WTC11 (cell line): ENCODE data around the gene PDLIM5. TPM values are rescaled to one million over a fixed set of nuclear protein-coding genes. Genes with fewer than 3 reads are reported as not detected.

Experiments used
- ATAC-seq: fragments of 200-7000 bp; cut with Tn5 transposase; 2 replicates; pipeline ENCODE4 v1.10.0; 2021; ENCODE audit warnings: mild to moderate bottlenecking, moderate library complexity
- CTCF ChIA-PET: fragments of 300-600 bp; sonication (Branson Sonifier 250); formaldehyde crosslinking; loops from one replicate; lab custom pipeline; 2021; ENCODE audit warnings: antibody characterized with exemption; lab: Charles Lee
- POLR2A ChIA-PET: fragments of 350-600 bp; sonication (Branson Sonifier 250); formaldehyde crosslinking; loops from one replicate; lab custom pipeline; 2021; ENCODE audit warnings: antibody characterized with exemption; lab: Charles Lee
- DNase-seq: peaks from one replicate; pipeline ENCODE4 v3.0.0; 2021; ENCODE audit warnings: low spot score
- H3K27ac Mint-ChIP-seq: 2 replicates; pipeline ENCODE4 v1.8.0; 2021; ENCODE audit warnings: mixed read lengths
- H3K27me3 Mint-ChIP-seq: 2 replicates; pipeline ENCODE4 v1.8.0; 2021; ENCODE audit warnings: low read depth, mild to moderate bottlenecking, moderate library complexity, mixed read lengths
- H3K36me3 Mint-ChIP-seq: 2 replicates; pipeline ENCODE4 v1.8.0; 2021; ENCODE audit warnings: mixed read lengths
- H3K4me1 Mint-ChIP-seq: 2 replicates; pipeline ENCODE4 v1.8.0; 2022; ENCODE audit warnings: mixed read lengths
- H3K4me3 Mint-ChIP-seq: 2 replicates; pipeline ENCODE4 v1.8.0; 2021; ENCODE audit warnings: mild to moderate bottlenecking, moderate library complexity, mixed read lengths
- H3K9me3 Mint-ChIP-seq: 2 replicates; pipeline ENCODE4 v1.8.0; 2021; ENCODE audit warnings: mixed read lengths
- AR ChIP-seq: fragments of 250-450 bp; sonication (Bioruptor Pico); IDR thresholded peaks from 2 replicates; pipeline ENCODE4 v1.9.0; 2021; ENCODE audit warnings: mild to moderate bottlenecking
- FOXJ3 ChIP-seq: sonication (generic); formaldehyde crosslinking; IDR thresholded peaks from 2 replicates; pipeline ENCODE4 v1.9.0; 2021; ENCODE audit warnings: missing genetic modification reagents, mild to moderate bottlenecking, borderline replicate concordance
- KAT7 ChIP-seq: sonication (generic); formaldehyde crosslinking; IDR thresholded peaks from 2 replicates; pipeline ENCODE4 v1.8.1; 2023; ENCODE audit warnings: missing genetic modification reagents, mild to moderate bottlenecking, borderline replicate concordance
- MLX ChIP-seq: sonication (generic); formaldehyde crosslinking; IDR thresholded peaks from 2 replicates; pipeline ENCODE4 v1.8.1; 2023; ENCODE audit warnings: mild to moderate bottlenecking, missing genetic modification reagents, moderate library complexity
- RORB ChIP-seq: fragments of 250-450 bp; sonication (Bioruptor Pico); IDR thresholded peaks from 2 replicates; pipeline ENCODE4 v1.9.0; 2021; ENCODE audit warnings: mild to moderate bottlenecking
- SOX15 ChIP-seq: fragments of 250-450 bp; sonication (Bioruptor Pico); IDR thresholded peaks from 2 replicates; pipeline ENCODE4 v1.9.0; 2021; ENCODE audit warnings: mild to moderate bottlenecking
- TEAD1 ChIP-seq: sonication (generic); formaldehyde crosslinking; IDR thresholded peaks from 2 replicates; pipeline ENCODE4 v1.8.0; 2022; ENCODE audit warnings: mild to moderate bottlenecking, missing genetic modification reagents
- ZBTB21 ChIP-seq: sonication (generic); formaldehyde crosslinking; IDR thresholded peaks from 2 replicates; pipeline ENCODE4 v1.8.1; 2023; ENCODE audit warnings: mild to moderate bottlenecking, missing genetic modification reagents, borderline replicate concordance
- ZNF121 ChIP-seq: sonication (generic); formaldehyde crosslinking; IDR thresholded peaks from 2 replicates; pipeline ENCODE4 v1.8.0; 2023; ENCODE audit warnings: missing genetic modification reagents
- ZNF138 ChIP-seq: sonication (generic); formaldehyde crosslinking; conservative IDR thresholded peaks from 2 replicates; pipeline ENCODE4 v1.8.1; 2022; ENCODE audit warnings: mild to moderate bottlenecking, moderate library complexity, missing genetic modification reagents
- ZNF396 ChIP-seq: fragments of 250-450 bp; sonication (Bioruptor Pico); IDR thresholded peaks from 2 replicates; pipeline ENCODE4 v1.8.0; 2021; ENCODE audit warnings: mild to moderate bottlenecking, moderate library complexity, borderline replicate concordance
- total RNA-seq: library from RNA; stranded (reverse); gene quantifications from 3 replicates; pipeline ENCODE4 v1.2.3, GENCODE V29; 2021
- TF ChIP-seq, protein P1 (sequence below): sonication (generic); formaldehyde crosslinking; IDR thresholded peaks from 2 replicates; pipeline ENCODE4 v1.8.1; 2023; ENCODE audit warnings: mild to moderate bottlenecking, missing genetic modification reagents, borderline replicate concordance
- TF ChIP-seq, protein P2 (sequence below): sonication (generic); formaldehyde crosslinking; IDR thresholded peaks from 2 replicates; pipeline ENCODE4 v1.8.1; 2023; ENCODE audit warnings: mild to moderate bottlenecking, moderate library complexity, missing genetic modification reagents

The PDLIM5 gene
- total RNA-seq, 1 experiment from 2014 or later = 51.5 TPM

GRCh38 chr4:94463771-94464170 is 12.0 kb downstream of the PDLIM5 start:
- H3K4me3 Mint-ChIP-seq = no peak overlapping the region
- ChIA-PET CTCF (no interaction called here), POLR2A (no interaction called here)
- ATAC-seq (no peak), DNase-seq (no peak)
- H3K4me1 Mint-ChIP-seq = peaks cover 50% of the 10 kb centered on the region
- H3K27me3 Mint-ChIP-seq = no peaks in the 10 kb centered on the region
- no peaks in the 10 kb centered on the region; the same call in 1 of the 2 replicates for H3K36me3 Mint-ChIP-seq
- H3K27ac Mint-ChIP-seq = no peak overlapping the region; the same call in 1 of the 2 replicates
- TF ChIP-seq KAT7 (CRISPR knock-in tag) (no peak), SOX15 (CRISPR knock-in tag) (no peak), TEAD1 (CRISPR knock-in tag) (no peak), ZBTB21 (CRISPR knock-in tag) (no peak), ZNF121 (no peak)
- TF ChIP-seq, protein P1, sequence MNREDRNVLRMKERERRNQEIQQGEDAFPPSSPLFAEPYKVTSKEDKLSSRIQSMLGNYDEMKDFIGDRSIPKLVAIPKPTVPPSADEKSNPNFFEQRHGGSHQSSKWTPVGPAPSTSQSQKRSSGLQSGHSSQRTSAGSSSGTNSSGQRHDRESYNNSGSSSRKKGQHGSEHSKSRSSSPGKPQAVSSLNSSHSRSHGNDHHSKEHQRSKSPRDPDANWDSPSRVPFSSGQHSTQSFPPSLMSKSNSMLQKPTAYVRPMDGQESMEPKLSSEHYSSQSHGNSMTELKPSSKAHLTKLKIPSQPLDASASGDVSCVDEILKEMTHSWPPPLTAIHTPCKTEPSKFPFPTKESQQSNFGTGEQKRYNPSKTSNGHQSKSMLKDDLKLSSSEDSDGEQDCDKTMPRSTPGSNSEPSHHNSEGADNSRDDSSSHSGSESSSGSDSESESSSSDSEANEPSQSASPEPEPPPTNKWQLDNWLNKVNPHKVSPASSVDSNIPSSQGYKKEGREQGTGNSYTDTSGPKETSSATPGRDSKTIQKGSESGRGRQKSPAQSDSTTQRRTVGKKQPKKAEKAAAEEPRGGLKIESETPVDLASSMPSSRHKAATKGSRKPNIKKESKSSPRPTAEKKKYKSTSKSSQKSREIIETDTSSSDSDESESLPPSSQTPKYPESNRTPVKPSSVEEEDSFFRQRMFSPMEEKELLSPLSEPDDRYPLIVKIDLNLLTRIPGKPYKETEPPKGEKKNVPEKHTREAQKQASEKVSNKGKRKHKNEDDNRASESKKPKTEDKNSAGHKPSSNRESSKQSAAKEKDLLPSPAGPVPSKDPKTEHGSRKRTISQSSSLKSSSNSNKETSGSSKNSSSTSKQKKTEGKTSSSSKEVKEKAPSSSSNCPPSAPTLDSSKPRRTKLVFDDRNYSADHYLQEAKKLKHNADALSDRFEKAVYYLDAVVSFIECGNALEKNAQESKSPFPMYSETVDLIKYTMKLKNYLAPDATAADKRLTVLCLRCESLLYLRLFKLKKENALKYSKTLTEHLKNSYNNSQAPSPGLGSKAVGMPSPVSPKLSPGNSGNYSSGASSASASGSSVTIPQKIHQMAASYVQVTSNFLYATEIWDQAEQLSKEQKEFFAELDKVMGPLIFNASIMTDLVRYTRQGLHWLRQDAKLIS (CRISPR knock-in tag) = no peak
- no peaks in the 10 kb centered on the region for H3K9me3 Mint-ChIP-seq

GRCh38 chr4:94466371-94466770 is 14.6 kb downstream of the PDLIM5 start:
- Mint-ChIP-seq H3K36me3 (peaks cover 17% of the 10 kb centered on the region), H3K4me3 (no peak overlapping the region), H3K4me1 (peaks cover 26% of the 10 kb centered on the region), H3K9me3 (peaks cover 16% of the 10 kb centered on the region), H3K27me3 (no peaks in the 10 kb centered on the region), H3K27ac (no peak overlapping the region)
- no peak for ATAC-seq
- no peak for DNase-seq
- TF ChIP-seq MLX (no peak), ZNF138 (CRISPR knock-in tag) (no peak), RORB (CRISPR knock-in tag) (no peak), ZNF396 (CRISPR knock-in tag) (no peak), AR (CRISPR knock-in tag) (no peak), FOXJ3 (CRISPR knock-in tag) (no peak), TEAD1 (CRISPR knock-in tag) (no peak)
- ChIA-PET CTCF (no interaction called here), POLR2A (no interaction called here)

DNA sequence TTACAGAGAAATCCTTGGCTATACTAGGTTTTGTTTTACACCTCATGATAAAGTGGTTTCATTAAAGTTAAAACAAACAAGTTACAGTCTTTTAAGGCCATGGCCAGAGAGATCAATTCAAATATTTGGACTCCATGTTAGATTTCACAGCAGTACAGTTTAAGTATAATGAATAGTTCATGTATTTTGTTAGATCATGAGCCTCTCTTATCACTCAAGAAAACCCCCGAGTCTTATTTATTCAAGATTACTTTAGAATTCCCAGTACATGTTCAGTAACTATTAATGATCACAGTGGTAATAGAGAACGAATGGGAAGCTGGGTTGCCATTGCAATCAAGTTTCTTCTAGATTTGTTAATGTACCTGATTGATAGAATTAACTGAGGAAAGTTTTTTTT is 15.2 kb downstream of the PDLIM5 start:
- no peak overlapping the region for H3K27ac Mint-ChIP-seq
- ATAC-seq = no peak
- TF ChIP-seq, protein P2, sequence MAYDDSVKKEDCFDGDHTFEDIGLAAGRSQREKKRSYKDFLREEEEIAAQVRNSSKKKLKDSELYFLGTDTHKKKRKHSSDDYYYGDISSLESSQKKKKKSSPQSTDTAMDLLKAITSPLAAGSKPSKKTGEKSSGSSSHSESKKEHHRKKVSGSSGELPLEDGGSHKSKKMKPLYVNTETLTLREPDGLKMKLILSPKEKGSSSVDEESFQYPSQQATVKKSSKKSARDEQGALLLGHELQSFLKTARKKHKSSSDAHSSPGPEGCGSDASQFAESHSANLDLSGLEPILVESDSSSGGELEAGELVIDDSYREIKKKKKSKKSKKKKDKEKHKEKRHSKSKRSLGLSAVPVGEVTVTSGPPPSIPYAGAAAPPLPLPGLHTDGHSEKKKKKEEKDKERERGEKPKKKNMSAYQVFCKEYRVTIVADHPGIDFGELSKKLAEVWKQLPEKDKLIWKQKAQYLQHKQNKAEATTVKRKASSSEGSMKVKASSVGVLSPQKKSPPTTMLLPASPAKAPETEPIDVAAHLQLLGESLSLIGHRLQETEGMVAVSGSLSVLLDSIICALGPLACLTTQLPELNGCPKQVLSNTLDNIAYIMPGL = no peak
- TF ChIP-seq, all 79 proteins: peak for 0
- POLR2A ChIA-PET = no interaction called here
- Mint-ChIP-seq H3K36me3 (peaks cover 17% of the 10 kb centered on the region), H3K27me3 (no peaks in the 10 kb centered on the region), H3K4me3 (no peak overlapping the region), H3K4me1 (peaks cover 21% of the 10 kb centered on the region), H3K9me3 (peaks cover 16% of the 10 kb centered on the region)
- DNase-seq = no peak
- CTCF ChIA-PET = no interaction called here
